Mesothelial cell of epicardium (in vitro differentiated cells): ENCODE measurements around the gene FNDC3A. TPM values are rescaled to one million over a fixed set of nuclear protein-coding genes. Genes with fewer than 3 reads are reported as not detected.

Experiments
- DNase-seq, 2 experiments: peaks; one replicate each; pipeline ENCODE4 v3.0.0; 2021; ENCODE audit warnings: low spot score in 2 of 2; ENCODE audit not compliant: unreplicated experiment in 2 of 2
- H3K27ac Mint-ChIP-seq: 2 replicates; pipeline ENCODE4 v1.8.0; 2021; ENCODE audit warnings: mixed read lengths
- H3K27me3 Mint-ChIP-seq: 2 replicates; pipeline ENCODE4 v1.8.0; 2021; ENCODE audit warnings: low read depth, mixed read lengths
- H3K36me3 Mint-ChIP-seq: 2 replicates; pipeline ENCODE4 v1.8.0; 2021; ENCODE audit warnings: mixed read lengths
- H3K4me1 Mint-ChIP-seq: 2 replicates; pipeline ENCODE4 v1.8.0; 2021; ENCODE audit warnings: mixed read lengths
- H3K4me3 Mint-ChIP-seq: 2 replicates; pipeline ENCODE4 v1.8.0; 2021; ENCODE audit warnings: mild to moderate bottlenecking, moderate library complexity, mixed read lengths
- H3K9me3 Mint-ChIP-seq: 2 replicates; pipeline ENCODE4 v1.8.0; 2021; ENCODE audit warnings: mixed read lengths
- CTCF ChIP-seq: fragments of 200-600 bp; sonication (generic); IDR thresholded peaks from one replicate; pipeline ENCODE4 v1.5.0; 2021; ENCODE audit warnings: antibody characterized with exemption; ENCODE audit not compliant: unreplicated experiment
- total RNA-seq: library from RNA; stranded (reverse); gene quantifications from 3 replicates; pipeline ENCODE4 v1.2.1, GENCODE V29; 2021

FNDC3A gene
- total RNA-seq, 1 donor from 2014 or later: 94.1 TPM

DNA sequence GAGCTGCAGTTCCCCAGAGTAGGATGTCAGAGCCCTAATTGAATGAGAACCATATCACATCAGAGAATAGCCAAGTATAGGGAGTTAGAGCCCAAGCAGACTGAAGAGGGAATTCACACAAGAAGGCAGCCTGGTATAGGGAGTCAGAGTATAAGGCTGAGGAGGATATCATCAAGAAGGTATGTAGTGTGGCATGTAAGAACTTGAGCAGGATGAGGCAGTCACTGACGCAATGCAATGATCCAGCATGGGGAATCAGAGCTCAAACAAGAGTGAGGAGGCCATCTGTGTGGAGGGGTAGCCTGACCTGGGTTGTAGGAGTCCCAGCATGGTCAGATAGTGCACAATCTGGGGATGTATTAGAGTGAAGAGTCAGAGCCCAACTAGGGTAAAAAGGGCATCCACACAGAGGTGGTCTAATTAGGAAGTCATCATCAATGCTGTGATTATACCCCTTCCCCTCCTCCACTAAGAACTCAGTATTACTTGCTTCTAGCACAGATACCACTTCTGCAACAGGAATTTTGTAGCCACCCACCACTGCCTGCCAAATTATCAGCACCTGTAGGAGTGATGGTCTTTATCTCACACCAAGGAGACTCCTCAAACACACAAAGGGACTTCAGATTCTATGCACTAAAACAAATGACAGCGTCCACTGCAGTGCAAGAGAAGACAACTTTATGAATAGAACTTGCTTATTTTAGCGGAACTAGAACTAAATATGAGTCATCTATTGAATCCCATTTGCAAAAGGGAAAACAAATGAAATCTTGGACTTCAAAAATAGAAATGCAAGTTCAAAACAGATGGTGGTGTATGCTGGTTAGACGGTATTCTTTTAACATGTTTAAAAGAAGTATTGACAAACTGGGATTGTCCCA, 107.2 kb downstream of the FNDC3A start:
- no peak for TF ChIP-seq CTCF
- Mint-ChIP-seq H3K27ac (peak overlapping the region; percentile 66), H3K4me1 (peaks cover 5% of the 10 kb centered on the region), H3K27me3 (no peaks in the 10 kb centered on the region), H3K9me3 (no peaks in the 10 kb centered on the region), H3K4me3 (no peak overlapping the region), H3K36me3 (peaks cover 13% of the 10 kb centered on the region)
- DNase-seq: no peak

GRCh38 chr13:49084961-49085360, 109.2 kb downstream of the FNDC3A start:
- Mint-ChIP-seq H3K27ac (no peak overlapping the region), H3K4me3 (no peak overlapping the region), H3K27me3 (no peaks in the 10 kb centered on the region), H3K4me1 (no peaks in the 10 kb centered on the region), H3K9me3 (no peaks in the 10 kb centered on the region), H3K36me3 (peaks cover 15% of the 10 kb centered on the region)
- no peak for TF ChIP-seq CTCF
- DNase-seq: no peak

DNA sequence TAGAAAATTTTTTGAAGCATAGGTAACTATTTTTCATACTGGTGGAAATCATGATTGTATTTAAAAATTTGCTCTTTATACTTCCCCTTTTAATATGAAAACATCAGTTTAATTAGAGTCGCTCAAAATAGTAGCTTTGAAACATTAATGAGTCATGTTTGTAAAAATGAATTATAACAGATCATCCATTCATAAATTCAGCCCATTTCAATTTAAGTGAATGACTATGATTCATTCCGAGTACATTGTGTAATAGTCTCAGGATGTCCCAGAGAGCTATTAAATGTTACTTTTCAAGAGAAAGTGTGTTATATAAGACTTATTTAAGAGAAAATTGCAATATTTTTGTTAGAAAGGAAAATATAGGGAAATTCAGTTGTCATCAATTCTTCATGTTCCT, 111.0 kb downstream of the FNDC3A start:
- Mint-ChIP-seq H3K4me3 (no peak overlapping the region), H3K9me3 (no peaks in the 10 kb centered on the region), H3K4me1 (no peaks in the 10 kb centered on the region), H3K27me3 (no peaks in the 10 kb centered on the region), H3K36me3 (peaks cover 8% of the 10 kb centered on the region), H3K27ac (no peak overlapping the region)
- no peak for TF ChIP-seq CTCF
- DNase-seq: no peak

GRCh38 chr13:49093376-49093775, 117.7 kb downstream of the FNDC3A start:
- Mint-ChIP-seq H3K27me3 (no peaks in the 10 kb centered on the region), H3K27ac (no peak overlapping the region), H3K9me3 (no peaks in the 10 kb centered on the region), H3K4me3 (no peak overlapping the region), H3K4me1 (peaks cover 15% of the 10 kb centered on the region), H3K36me3 (peaks cover 8% of the 10 kb centered on the region)
- DNase-seq: no peak
- TF ChIP-seq CTCF: no peak

DNA sequence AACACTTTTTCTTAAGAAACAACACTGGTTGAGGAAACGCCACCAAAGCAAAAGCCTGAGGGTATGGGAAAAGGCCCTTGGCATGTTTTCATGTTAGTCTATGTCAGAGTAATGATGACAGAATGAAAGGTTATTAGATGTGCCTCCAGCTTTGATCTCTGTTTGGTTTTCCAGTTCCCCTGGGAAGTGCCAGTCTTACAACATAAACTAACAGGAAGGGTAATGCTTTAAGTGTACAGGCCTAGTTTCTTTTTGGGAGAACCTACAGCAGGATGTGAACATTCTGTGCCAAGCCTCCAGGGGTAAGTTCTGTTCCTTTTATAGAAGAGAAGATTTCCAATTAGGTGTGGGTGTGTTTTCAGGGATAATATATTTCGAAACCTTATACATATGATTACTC, 121.7 kb downstream of the FNDC3A start:
- Mint-ChIP-seq H3K27me3 (no peaks in the 10 kb centered on the region), H3K27ac (peak overlapping the region; percentile 71), H3K36me3 (no peaks in the 10 kb centered on the region), H3K4me1 (peaks cover 19% of the 10 kb centered on the region), H3K9me3 (no peaks in the 10 kb centered on the region), H3K4me3 (no peak overlapping the region)
- no peak for DNase-seq
- no peak for TF ChIP-seq CTCF
